NB4 (cell line): ENCODE data around the gene CAPG.

Experiments used
- DNase-seq: peaks from one replicate; pipeline ENCODE4 v3.0.0; 2010; ENCODE audit warnings: low read depth
- H3K4me3 ChIP-seq: one replicate; pipeline ENCODE4 v1.5.1; 2011; ENCODE audit warnings: mild to moderate bottlenecking, low read depth, low read length, moderate library complexity
- CTCF ChIP-seq: IDR thresholded peaks from one replicate; pipeline ENCODE4 v1.5.1; 2012; ENCODE audit warnings: low read depth, low read length
- MAX ChIP-seq: IDR thresholded peaks from 2 replicates; pipeline ENCODE4 v1.6.1; 2011; ENCODE audit warnings: low read depth, low read length
- MYC ChIP-seq: IDR thresholded peaks from 2 replicates; pipeline ENCODE4 v1.6.1; 2011; ENCODE audit warnings: low read depth, low read length
- POLR2A ChIP-seq: IDR thresholded peaks from 2 replicates; pipeline ENCODE4 v1.6.1; 2011; ENCODE audit warnings: mild to moderate bottlenecking; ENCODE audit not compliant: insufficient read length; ENCODE audit errors: extremely low read depth

Gene CAPG

GRCh38 chr2:85409845-85410583 lies at the start of gene CAPG:
Gene CAPG, minus strand, starts transcription at chr2:85410366. Its CDS starts 8,221 bp downstream, at chr2:85402145.
- peak; percentile 37; the same call in 1 of the 2 replicates for TF ChIP-seq MAX
- TF ChIP-seq CTCF, result no peak
- peak; percentile 20; the same call in 1 of the 2 replicates for TF ChIP-seq MYC
- TF ChIP-seq POLR2A, result peak; percentile 38
- peak; percentile 90 for DNase-seq
- H3K4me3 ChIP-seq, result peak within 1 kb of the TSS; percentile 79

- no peak for DNase-seq
- TF ChIP-seq MYC (no peak), MAX (no peak), CTCF (no peak)
These were observed 49.6 kb upstream of the CAPG start for GRCh38 chr2:85459771-85460170.

GRCh38 chr2:85458601-85459563 lies 48.7 kb upstream of the CAPG start:
- no peak overlapping the region for H3K4me3 ChIP-seq
- TF ChIP-seq POLR2A (no peak), MYC (no peak), CTCF (no peak), MAX (no peak)
- no peak for DNase-seq

More at GRCh38 chr2:85459771-85460170, 49.6 kb upstream of the CAPG start:
- H3K4me3 ChIP-seq, result no peak overlapping the region

- TF ChIP-seq MYC (no peak), CTCF (no peak), POLR2A (no peak), MAX (no peak)
- DNase-seq, result no peak
- H3K4me3 ChIP-seq, result no peak overlapping the region
These were observed 47.7 kb upstream of the CAPG start for GRCh38 chr2:85457877-85458316.

- H3K4me3 ChIP-seq, result no peak overlapping the region
- no peak for DNase-seq
- TF ChIP-seq MAX (no peak), POLR2A (no peak), CTCF (no peak)
These were observed 46.9 kb upstream of the CAPG start for GRCh38 chr2:85457043-85457442.
